ENCODE data around the gene BNIP3. TPM values are rescaled to one million over a fixed set of nuclear protein-coding genes. Genes with fewer than 3 reads are reported as not detected.
"Not testable (repeated sequence)": the region's sequence is repeated elsewhere in the genome, so short reads cannot be mapped to it uniquely, and the experiment has no call there.

The BNIP3 gene
- polyA plus RNA-seq, 5 donors: 34.0 to 49.4 (median 39.1) TPM

DNA sequence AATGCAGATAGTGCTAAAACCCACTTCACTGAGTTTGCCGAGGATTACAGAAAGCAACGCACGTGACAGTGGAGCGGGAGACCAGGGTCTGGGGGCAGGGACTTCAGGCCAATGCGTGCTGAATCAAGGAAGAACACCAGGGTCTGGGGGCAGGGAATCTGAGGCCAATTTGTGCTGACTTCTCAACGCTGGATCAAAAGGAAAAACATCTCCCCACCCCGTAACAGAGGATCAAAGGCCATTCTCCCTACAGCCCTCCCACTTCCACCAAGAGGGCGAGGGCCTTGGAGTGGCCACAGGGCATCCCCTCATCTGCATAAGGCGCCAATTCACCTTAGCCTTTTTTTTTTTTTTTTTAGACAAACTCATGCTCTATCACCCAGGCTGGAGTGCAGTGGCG lies 22.3 kb upstream of the BNIP3 start:
- DNase-seq: no peak

DNA sequence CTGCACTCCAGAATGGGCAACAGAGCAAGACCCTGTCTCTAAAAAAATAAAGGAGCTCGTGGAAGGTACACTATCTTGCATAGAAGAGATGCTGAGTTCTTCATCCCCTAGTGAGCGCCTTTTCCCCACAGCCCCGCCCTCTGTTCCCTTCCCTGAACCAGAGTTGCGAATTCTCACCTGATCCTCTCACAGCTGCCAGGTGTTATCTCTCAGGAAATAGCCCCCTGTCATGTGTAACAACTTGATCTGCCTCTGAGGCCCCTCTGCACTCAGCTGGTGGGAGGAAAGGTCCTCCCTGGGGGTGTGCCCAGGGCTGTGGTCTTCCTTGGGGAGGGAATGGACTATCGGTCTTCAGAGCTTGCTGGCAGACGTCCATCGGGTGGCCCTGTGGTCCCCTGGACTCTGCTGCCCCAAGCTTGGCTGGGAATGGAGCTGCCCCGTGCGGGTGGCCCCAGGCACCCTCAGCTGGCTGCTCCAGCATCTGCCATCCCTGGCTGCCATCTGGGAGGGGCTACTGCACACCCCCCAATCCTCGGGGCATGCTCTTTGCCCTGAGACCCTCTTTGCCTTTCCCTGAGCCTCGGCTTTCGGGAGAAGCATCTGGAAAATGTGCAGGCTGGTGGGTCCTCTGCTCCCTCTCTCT lies 21.7 kb upstream of the BNIP3 start:
- no peak for DNase-seq

DNA sequence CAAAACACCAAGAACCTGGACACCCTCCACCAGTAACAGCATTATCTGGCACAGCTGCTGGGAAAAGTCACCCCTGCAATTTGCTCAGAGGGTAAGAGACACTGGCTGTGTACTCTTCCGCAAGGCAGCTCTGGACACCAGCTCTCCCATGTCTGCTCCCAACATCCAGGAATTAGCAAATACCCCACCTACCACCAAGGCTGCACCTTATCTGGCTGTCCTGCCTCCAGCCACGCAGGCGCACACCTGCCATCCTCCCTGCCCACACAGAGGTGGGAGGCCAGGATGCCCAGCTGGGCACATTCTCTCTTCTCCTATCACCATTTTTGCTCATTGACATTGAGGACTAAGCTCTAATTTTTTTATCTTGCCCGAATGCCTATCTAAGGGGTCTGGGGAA lies 20.3 kb upstream of the BNIP3 start:
- DNase-seq: no peak

DNA sequence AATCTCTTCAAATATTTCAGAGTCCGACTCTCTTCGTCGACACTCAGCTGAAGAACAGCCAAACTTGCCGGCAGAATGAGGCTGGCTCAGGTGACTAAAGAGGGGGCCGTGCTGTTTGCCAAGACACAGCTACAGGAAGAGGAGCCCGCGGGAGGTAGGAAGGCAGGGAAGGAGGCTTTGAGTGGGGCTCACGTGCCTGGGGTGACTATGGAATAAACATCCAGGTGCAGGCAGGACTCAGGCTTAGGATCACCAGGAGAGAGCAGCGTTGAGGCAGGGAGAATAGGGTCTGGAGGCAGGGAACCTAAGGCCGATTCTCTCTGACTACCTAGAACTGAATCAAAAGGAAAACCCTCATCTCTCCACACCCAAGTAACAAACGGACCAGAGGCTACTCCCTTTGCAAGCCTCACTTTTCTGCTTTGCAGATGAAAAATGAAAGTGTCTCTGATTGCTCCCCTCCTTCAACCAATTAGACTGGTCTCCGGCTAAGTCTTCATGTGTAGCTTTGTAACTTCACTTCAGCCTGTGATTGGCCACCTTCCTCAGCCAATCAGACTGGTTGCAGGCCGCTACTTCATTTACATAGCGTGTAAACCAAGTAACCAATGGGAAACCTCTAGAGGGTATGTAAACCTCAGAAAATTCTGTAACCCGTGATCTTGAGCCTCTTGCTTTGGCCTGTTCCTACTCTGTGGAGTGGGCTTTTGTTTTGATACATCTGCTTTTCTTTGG lies 19.7 kb upstream of the BNIP3 start:
- no peak for DNase-seq

DNA sequence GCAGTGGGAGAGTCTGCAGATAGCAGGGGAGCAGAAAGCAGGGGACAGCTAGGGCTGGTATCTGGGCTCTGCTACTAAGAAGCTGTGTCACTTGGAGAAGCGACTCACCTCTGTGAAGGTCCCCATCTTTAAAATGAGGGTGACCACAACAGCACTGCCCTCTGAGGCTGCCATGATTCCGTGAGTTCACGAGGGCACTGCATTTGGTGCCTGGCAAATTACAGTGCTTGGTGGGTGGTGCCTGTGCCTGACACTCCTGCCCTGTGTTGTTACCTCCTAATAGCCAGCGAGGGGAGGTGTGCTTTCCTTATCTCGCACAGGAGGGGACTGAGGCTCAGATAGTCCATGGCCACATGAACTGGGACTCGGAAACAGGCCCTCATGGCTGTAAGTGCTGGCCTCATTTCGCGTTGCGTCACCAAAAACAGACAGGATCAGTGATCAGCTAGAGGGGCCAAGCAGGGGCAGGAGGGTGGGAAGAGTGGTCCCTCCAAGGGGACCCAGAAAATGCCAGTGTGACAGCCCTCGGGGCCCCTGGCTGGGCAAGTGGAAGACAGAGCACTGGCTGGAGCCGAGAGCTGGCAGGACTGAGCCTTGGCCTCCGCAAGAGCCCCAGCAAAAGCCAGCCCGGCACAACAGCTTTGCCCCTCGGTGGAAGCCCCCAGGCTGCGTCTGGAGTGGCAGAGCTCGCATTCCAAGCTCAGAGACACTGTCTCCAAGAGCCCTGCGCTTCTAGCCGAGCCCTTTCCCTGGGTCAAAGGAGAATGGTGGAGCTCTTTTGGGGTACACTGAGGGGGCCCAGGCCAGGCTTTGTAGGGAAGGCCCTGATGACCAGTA lies 17.3 kb upstream of the BNIP3 start:
- DNase-seq: no peak

DNA sequence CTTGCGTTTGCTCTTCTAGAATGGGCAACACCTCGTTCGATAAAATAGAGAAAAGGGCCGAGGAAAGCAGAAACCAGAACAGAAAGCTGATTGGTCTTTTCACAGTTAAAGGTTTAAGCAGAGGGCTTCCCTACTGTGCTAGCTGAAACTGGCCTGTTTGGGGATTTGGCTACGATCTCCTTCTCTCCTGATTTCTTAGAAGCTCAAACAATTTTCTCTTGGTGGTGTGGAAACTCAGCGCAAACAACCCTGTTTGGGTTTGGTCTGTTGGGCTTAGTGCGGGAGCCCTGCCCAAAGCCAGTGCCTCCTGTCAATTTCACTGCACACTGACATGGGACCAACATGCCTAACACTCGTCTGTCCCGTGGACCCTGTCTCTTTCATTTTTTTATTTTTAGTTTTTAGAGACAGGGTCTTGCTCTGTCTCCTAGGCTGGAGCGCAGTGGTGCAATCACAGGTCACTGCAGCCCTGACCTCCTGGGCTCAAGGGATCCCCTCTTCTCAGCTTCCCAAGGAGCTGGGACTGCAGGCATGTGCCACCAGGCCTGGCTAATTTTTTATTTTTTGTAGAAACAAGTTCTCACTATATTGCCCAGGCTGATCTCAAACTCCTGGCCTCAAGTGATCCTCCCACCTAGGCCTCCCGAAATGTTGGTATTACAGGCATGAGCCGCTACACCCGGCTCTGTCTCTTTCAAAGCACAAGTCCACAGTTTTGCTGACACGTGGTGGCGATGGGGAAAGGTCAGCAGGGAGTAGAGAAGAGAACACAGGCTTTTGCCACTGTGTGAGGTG lies 16.5 kb upstream of the BNIP3 start:
- DNase-seq: no peak

DNA sequence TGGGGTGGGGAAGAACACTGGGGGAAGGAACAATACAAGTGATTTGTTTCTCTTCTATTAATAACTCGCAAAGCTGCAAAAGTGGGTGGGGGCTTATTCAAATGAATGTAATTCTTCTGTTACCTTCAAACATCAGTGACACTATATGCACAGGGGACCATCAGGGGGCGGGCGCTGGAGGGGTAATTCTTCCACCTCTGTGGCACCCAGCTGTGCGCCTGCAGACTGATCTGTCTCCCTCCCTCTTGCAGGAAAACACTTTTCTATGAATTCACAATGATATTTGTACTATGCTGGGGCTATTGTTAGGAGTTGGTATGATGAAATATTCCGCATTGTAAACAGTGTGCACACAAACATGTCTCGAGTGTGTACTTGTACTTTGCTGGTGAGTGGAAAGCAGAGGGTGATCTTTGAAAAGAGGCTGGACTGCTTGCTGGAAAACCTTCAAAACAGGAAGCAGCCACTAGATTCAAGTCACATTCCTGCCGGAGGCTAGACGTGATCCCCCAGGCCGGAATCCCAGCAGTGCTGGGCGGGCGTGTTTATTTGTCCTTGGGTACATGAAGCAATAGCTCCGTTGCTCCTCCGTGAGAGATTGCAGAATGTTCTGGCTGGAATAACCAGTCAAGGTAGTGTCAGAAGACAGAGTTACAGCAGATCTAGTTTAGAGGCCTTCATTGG lies 15.8 kb upstream of the BNIP3 start:
- peak; percentile 70 to 77 for DNase-seq

DNA sequence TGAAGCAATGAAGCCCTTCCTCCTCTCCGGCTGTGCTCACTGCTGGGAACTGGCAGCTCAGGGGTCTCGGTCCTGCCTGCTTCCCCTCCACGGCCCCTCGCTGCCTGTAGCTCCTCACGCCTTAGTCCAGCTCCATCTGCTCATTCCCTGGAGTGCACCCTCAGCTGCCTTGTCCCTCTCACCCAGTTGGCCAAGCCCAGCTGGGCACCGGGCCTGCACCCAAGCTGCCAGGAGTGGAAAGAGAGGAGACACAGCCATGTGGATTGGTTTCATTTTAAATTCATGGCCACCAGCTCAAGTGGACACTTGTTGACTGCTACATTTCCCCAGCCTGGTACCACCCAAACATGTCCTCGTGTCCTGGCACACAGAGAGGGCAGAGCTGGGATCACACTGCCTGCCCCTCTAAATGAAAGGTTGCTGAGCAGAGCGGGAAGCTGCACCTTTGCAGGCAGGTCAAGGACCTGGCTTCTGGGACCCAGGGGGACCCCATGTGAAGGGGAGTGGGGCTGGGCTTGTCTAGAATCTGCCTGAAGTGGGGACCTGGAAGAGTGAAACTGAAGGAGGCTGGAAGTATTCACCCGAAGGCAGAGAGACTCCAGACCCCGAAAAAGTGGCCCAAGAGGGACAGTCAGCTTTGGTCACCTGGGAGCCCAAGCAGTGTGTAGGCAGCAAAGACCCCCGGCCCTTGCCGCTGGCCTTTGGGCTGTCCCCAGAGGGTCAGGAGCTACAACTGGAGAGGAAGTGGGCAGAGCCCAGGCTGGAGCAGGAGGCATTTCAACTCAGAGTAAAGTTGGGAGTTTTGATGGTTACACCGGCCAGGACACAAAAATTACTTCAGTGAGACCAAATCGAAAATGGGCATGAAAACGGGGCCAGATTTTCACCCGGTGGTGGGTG lies 15.0 kb upstream of the BNIP3 start:
- DNase-seq: no peak

DNA sequence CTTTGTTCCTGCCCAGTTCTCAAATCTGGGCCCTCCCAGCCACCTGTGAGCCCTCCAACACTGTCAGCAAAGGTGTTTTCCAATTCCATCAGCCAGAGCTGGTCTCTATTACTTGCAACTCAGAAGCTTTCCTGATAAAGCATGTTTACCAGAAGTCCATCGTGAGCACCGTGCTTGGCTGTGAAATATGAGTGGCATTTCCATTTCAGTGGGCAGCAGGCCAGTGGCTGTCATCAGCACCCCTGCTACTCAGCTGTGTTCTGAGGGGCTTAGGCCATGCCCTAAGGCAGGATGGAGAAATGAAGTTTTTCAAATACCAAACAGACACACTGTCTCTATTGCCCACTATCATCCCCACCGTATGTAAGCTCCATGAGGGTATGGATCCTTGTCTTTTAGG lies 12.7 kb upstream of the BNIP3 start:
- no peak for DNase-seq

DNA sequence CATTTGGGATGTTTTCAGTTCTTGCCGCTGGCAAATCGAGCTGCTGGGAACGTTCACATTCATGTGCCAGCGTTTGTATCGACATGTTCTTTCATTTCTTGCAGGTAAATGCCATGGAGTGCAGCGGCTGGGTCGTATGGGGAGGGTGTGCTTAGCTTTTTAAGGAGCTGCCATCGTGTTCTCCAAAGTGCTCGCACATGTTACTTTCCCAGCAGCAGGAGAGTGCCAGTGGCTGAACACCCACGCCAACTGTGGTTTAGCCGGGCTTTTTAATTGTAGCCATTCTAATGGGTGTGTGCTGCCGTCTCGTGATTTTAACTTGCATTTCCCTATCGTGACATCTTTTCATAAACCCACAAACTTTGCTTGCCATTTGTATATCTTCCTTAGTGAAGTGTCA lies 11.6 kb upstream of the BNIP3 start:
- DNase-seq: no peak

DNA sequence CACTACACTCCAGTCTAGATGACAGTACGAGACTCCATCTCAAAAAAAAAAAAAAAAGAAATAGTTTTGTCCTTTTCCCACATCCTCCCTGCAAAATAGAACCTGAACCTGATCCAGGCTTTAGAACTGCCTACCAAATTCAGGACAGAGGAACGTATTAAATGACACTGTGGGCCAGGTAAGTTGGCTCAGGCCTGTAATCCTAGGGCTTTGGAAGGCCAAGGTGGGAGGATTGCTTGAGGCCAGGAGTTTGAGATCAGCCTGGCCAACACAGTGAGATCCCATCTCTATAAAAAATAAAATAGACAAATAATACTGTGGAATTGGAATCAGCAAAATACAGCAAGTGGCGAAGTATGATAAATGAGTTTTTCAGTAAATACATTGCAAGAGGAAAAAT lies 10.0 kb upstream of the BNIP3 start:
- no peak for DNase-seq

DNA sequence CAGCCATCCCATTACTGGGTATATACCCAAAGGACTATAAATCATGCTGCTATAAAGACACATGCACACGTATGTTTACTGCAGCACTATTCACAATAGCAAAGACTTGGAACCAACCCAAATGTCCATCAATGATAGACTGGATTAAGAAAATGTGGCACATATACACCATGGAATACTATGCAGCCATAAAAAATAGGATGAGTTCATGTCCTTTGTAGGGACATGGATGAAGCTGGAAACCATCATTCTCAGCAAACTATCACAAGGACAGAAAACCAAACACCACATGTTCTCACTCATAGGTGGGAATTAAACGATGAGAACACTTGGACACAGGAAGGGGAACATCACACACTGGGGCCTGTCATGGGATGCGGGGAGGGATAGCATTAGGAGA lies 6.1 kb upstream of the BNIP3 start:
- DNase-seq: not testable (repeated sequence)

DNA sequence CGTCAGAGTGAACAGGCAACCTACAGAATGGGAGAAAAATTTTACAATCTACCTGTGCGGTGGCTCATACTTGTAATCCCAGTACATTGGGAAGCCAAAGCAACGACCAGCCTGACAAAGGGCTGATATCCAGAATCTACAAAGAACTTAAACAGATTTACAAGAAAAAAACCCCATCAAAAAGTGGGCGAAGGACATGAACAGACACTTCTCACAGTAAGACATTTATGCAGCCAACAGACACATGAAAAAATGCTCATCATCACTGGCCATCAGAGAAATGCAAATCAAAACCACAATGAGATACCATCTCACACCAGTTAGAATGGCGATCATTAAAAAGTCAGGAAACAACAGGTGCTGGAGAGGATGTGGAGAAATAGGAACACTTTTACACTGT lies 5.6 kb upstream of the BNIP3 start:
- DNase-seq: not testable (repeated sequence)

DNA sequence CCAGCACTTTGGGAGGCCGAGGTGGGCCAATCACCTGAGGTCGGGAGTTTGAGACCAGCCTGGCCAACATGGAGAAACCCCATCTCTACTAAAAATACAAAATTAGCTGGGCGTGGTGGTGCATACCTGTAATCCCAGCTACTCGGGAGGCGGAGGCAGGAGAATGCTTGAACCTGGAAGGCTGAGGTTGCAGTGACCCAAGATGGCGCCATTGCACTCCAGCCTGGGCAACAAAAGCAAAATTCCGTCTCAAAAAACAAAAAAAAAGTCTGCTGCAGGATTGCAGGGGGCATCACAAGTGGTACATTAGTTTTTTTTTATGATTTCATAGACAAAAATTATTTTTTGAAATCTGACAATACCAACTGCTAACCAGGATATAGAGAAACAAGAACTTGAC lies 5.1 kb upstream of the BNIP3 start:
- not testable (repeated sequence) for DNase-seq

DNA sequence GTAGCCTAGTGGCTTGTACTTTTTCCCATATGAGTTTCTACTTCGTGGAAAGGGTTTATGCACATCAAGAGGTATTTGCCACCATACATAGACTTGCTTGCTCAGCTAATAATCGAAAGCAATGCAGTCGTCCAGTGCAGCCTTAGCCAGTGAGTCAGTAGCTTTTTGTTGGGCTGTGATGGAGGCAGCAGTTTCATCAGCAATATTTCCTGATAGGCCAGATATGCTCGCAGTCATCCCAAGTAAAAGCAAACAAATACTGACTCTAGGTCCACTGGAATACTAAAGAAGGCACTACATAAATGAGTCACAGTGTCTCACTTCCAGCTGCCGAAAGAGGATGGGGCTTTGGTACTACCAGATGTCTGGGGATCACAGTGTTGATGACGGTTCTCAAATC lies 2.1 kb upstream of the BNIP3 start:
- DNase-seq: no peak

DNA sequence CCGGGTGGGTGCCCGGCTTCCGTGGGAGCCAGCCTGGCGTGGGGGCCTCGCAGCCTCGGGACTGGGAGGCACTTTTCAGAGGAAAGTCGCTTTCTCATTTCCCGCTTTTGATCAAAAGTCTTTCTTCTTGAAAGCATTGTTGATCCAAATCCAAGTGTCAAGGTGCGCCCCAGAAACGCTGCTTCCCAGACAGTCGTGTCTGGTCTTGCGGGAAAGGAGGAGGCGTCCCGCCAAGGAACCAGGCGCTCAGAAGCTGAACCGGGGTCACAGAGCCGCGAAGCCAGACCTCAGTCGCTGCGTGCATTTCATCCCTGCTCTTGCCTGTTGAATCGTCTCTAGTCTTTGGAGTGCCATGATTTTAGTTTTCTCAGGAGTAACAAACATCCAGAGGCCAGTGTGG lies 1.1 kb upstream of the BNIP3 start:
- no peak for DNase-seq

DNA sequence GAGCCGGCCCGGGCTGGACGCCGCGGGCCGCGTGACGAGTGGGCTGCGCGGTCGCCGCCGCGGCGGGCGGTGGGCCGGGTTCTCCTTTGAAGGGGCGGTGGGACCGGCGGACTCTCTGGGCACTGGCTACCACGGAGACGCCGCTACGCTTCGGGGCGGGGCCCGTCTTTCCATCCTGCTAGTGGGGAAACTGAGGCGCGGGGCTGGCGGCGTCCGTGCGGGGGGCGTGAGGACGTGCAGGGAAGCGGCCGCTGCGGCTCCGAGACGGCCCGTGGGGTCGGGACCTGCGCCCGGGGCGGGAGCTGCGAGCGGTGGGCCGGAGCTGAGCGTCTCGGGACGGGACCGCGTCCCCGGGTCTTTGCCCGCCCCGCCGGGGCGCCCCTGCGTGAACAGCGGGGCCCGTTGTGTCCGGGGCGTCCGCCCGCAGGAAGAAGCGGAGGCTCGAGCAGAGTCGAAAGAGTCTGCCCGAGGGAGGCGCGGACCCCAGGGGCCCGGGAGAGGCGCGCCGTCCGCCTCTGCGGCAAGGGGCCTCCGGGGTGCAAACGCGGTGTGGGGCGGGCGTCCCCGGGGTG lies 548 bp upstream of the BNIP3 start:
- no peak for DNase-seq

DNA sequence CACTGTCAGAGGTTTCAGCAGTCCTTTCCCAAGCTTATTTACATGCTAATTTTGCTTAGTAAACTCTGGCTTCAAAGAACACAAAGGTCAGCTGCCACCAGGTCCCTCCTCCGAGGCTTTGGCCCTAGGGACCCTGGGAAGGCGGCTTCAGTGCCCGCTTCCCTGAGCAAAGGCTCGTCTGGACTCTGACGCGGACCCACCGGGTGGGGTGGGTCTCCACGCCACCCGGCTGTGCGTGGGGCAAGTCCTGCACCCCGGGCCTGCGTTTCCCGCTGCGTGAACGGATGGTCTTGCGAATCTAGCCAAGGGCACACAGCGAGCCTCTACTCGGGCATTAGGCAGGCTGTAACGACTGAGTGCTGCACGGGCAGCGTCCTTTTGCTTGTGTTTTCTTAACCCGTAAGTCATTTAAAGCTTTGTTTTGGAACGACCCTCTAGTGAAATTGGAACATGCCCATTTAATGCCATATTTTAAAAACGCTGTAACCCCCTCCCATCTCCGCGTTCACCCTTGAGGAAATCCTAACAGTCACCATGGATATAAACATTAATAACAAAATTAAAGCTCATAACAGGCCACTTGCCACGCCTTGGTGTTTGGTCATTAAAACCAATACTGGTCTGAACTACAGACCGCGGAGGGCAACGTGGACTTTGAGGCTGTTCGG lies 828 bp downstream of the BNIP3 start:
- peak in 1 of 2 donors; percentile 20 for DNase-seq

DNA sequence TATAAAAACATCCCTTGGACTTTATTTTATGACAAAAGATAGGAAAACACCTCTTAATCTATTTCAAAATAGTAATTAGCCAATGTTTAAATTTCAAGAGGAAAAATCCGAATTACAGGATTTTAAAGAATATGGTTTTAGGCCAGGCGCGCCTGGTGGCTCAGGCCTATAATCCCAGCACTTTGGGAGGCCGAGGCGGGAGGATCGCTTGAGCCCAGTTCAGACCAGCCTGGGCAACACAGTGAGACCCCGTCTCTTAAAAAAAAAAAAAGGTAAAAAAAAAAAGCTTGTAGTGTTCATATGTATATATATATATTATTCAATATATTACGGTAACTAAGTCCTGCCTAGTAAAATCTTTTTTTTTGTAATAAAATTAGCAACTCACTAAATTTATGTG lies 1.4 kb downstream of the BNIP3 start:
- no peak for DNase-seq
